Omental fat pad (tissue), 4 donors: ENCODE measurements around the gene BMERB1. TPM values are rescaled to one million over a fixed set of nuclear protein-coding genes. Genes with fewer than 3 reads are reported as not detected.

Experiments used
- ATAC-seq: fragments of 150-250 bp; one replicate; pipeline ENCODE4 v1.9.1; 2016; ENCODE audit warnings: mild to moderate bottlenecking, moderate library complexity; ENCODE audit not compliant: low FRiP score
- DNase-seq: peaks from one replicate; pipeline ENCODE4 v3.0.0-alpha.2; 2019; ENCODE audit warnings: low spot score
- total RNA-seq, 4 donors: library from RNA; depleted of rRNA; stranded (reverse); fragments of >200 nt; gene quantifications; one replicate each; pipeline ENCODE4 v1.1.0, GENCODE V29; 2016
- TF ChIP-seq, protein P1 (sequence below), 3 donors: fragments of 450-650 bp; IDR thresholded peaks; one replicate each; pipeline ENCODE4 v1.5.1; 2016 to 2017; ENCODE audit warnings: antibody characterized with exemption in 3 of 3, mild to moderate bottlenecking in 3 of 3, moderate library complexity in 2 of 3

BMERB1 gene
- total RNA-seq, 4 donors from 2014 or later: 28.7 to 47.0 (median 41.8) TPM

DNA sequence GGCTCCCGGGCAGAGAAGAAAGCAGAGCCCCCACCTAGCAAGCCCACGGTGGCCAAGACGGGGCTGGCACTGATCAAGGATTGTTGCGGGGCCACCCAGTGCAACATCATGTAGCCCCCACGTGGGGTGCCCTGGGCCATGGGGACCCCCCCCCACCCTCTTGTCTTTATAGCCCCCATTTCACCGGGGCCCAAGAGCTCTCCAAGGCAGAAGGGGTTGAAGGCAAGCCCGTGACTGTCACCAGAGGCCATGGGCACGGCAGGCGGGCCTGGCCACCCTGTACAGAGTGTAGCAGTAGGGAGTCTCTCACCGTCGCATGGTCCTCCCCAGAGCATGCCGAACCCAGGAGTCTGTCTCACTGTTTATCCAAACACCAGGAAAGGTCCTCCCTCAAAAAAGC is 152.3 kb downstream of the BMERB1 start:
- TF ChIP-seq, protein P1, sequence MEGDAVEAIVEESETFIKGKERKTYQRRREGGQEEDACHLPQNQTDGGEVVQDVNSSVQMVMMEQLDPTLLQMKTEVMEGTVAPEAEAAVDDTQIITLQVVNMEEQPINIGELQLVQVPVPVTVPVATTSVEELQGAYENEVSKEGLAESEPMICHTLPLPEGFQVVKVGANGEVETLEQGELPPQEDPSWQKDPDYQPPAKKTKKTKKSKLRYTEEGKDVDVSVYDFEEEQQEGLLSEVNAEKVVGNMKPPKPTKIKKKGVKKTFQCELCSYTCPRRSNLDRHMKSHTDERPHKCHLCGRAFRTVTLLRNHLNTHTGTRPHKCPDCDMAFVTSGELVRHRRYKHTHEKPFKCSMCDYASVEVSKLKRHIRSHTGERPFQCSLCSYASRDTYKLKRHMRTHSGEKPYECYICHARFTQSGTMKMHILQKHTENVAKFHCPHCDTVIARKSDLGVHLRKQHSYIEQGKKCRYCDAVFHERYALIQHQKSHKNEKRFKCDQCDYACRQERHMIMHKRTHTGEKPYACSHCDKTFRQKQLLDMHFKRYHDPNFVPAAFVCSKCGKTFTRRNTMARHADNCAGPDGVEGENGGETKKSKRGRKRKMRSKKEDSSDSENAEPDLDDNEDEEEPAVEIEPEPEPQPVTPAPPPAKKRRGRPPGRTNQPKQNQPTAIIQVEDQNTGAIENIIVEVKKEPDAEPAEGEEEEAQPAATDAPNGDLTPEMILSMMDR (IDR thresholded peaks at IDR 0.05): no peak
- ATAC-seq: no peak
- DNase-seq: no peak

DNA sequence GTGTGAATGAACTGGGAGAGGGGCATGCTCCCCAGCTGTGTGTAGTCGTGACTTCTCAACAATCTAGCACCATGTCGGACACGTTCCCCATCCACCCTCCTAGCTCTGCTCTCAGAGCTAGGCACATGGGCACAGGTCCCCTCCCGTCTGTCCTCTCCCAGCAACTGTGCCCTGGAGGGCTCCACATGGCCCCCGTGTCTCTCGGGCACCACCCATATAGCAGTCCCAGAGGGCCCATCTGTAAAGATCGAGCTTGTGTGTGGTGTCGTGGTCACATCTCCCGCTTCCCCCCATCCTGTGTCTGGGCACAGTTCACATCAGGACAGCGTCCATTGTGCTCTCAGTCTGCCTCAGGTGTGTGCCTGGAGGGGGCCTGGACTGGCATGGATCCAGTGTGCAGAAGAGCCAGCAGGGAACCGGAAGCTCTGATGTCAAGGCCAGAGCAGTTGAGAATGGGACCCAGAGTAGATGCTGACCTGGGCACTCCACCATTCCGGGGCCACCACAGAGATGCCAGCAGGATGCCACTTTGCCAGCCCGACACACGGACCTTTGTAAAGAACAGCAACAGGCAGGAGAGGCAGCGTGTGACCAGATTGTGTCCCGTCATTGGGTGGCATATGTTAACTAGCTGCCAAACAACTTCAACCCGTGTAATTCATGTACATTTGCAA is 152.9 kb downstream of the BMERB1 start:
- ATAC-seq: no peak
- TF ChIP-seq, protein P1 (IDR thresholded peaks at IDR 0.05): no peak
- DNase-seq: no peak

DNA sequence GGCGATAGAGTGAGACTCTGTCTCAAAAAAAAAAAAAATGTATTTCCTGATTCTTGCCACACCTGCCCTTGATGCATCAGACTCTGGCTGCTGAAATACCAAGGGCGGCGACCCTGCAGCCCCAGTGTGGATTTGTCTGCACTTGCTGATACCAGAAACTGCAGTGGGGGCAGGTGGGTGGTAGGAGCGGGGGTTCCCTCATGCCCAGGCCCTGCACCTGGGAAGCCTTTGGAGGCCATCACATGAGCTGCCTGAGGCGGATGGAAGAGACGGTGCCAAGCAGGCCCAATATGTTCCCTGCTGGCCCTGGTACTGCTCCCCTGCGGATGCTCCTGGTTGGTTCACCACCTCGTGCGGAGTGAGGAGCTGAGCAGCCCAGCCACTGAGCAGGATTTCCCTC is 157.9 kb downstream of the BMERB1 start:
- TF ChIP-seq, protein P1 (IDR thresholded peaks at IDR 0.05): no peak
- DNase-seq (no peak), ATAC-seq (no peak)

DNA sequence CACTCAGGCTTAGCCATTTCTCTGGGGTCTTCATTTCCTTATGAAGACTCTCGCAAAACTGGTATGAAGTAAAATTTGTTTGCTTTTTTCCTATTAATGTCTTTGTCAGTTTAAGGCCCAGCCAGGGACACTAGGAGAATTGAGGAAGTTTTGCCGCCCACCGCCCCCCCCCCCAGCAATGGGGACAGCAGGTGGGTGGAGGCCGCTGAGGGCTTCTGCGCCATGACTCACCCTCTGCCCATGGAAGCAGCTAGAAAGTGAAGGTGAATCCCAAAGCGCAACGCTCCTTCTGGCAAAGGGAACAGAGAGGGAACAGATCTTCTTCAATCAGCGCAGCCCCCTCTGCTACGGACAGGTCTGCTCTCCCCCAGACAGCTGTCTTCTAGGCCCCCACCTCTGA is 158.8 kb downstream of the BMERB1 start:
- TF ChIP-seq, protein P1 (IDR thresholded peaks at IDR 0.05): no peak
- DNase-seq: no peak
- ATAC-seq: no peak

DNA sequence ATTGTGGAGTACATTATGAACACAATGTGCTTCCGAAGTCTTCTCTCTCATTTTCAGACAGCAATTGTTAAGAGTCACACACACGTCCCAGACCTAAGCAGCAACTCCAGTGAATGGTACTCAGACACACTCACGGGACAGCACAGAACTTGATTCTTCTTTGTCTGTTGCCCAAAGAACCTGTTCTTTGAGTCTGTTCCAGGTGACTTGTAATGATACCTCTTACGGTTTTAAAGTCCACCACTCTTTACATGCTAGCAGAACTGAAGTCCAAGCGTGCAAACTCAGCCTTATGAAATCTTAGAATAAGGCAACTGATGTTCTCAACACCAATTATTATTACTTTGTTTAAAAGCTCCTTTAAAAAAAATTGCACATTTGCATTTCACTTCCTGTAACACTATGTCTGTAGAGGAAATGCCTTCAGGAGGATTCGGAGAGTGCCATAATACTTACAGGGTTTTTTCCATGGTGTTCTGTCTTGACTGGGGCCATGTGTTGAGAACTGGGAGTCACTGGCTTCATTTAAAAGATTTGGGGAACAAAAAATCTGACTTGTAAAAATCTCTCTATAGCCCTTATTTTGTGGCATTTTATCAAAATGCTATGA is 160.4 kb downstream of the BMERB1 start:
- no peak for ATAC-seq
- DNase-seq: no peak
- TF ChIP-seq, protein P1 (IDR thresholded peaks at IDR 0.05): no peak

DNA sequence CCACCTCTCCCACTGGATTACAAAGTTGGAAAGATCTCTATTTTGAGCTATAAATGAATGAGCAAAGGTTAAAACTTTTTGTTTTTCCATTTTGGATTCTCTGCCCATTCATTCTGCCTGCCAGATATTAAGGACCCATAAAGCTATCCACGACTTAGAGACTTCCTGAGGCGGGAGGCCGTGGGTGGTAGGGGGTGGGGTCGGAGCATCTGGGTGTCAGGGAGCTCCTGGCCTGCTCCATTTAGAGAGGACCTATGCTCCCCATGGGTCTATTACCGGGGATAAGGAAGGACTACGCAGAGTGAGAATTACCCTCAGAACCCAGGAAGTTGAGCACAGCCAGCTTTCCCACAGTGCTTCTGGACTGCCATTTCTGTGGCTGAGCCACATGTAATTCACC is 162.7 kb downstream of the BMERB1 start:
- DNase-seq: no peak
- ATAC-seq: no peak

More for the DNA sequence above, 162.7 kb downstream of the BMERB1 start:
- TF ChIP-seq, protein P1 (IDR thresholded peaks at IDR 0.05): no peak
